ENCODE results near the gene ABAT. TPM values are rescaled to one million over a fixed set of nuclear protein-coding genes. Genes with fewer than 3 reads are reported as not detected.

Gene ABAT
- total RNA-seq, 1 donor from 2014 or later: 2.6 TPM

- FAIRE-seq: no peak
- no peaks in the 10 kb centered on the region for H3K27me3 ChIP-seq (ENCODE audit: control insufficient read depth, insufficient read depth, low read length)
- no peak for TF ChIP-seq CTCF (IDR thresholded peaks at IDR 0.05; ENCODE audit: insufficient read depth, low read length, severe bottlenecking)
Observed at GRCh38 chr16:8826278-8826879, 152.0 kb downstream of the ABAT start.

GRCh38 chr16:8828541-8829165 is 154.2 kb downstream of the ABAT start:
- TF ChIP-seq CTCF (IDR thresholded peaks at IDR 0.05; ENCODE audit: insufficient read depth, low read length, severe bottlenecking): no peak
- peak; percentile 88 for DNase-seq (ENCODE audit: low read depth)
- Histone ChIP-seq H3K36me3 (ENCODE audit: control insufficient read depth, insufficient read depth, low read length) (peaks cover 13% of the 10 kb centered on the region), H3K27me3 (ENCODE audit: control insufficient read depth, insufficient read depth, low read length) (no peaks in the 10 kb centered on the region), H3K4me3 (ENCODE audit: low read depth, low read length) (no peak overlapping the region)
- FAIRE-seq: no peak

More at GRCh38 chr16:8826278-8826879, 152.0 kb downstream of the ABAT start:
- no peak for DNase-seq (ENCODE audit: low read depth)
- peaks cover 9% of the 10 kb centered on the region for H3K36me3 ChIP-seq (ENCODE audit: control insufficient read depth, insufficient read depth, low read length)
- no peak overlapping the region for H3K4me3 ChIP-seq (ENCODE audit: low read depth, low read length)

- DNase-seq (ENCODE audit: low read depth) (no peak), FAIRE-seq (no peak)
Observed at GRCh38 chr16:8831450-8831849, 157.0 kb downstream of the ABAT start.

GRCh38 chr16:8831871-8832716 is 157.7 kb downstream of the ABAT start:
- Histone ChIP-seq H3K4me3 (ENCODE audit: low read depth, low read length) (no peak overlapping the region), H3K36me3 (ENCODE audit: control insufficient read depth, insufficient read depth, low read length) (peaks cover 13% of the 10 kb centered on the region), H3K27me3 (ENCODE audit: control insufficient read depth, insufficient read depth, low read length) (no peaks in the 10 kb centered on the region)
- DNase-seq (ENCODE audit: low read depth) (no peak), FAIRE-seq (no peak)
- TF ChIP-seq CTCF (IDR thresholded peaks at IDR 0.05; ENCODE audit: insufficient read depth, low read length, severe bottlenecking): no peak

More at GRCh38 chr16:8831450-8831849, 157.0 kb downstream of the ABAT start:
- Histone ChIP-seq H3K27me3 (ENCODE audit: control insufficient read depth, insufficient read depth, low read length) (no peaks in the 10 kb centered on the region), H3K36me3 (ENCODE audit: control insufficient read depth, insufficient read depth, low read length) (peaks cover 13% of the 10 kb centered on the region), H3K4me3 (ENCODE audit: low read depth, low read length) (no peak overlapping the region)
- TF ChIP-seq CTCF (IDR thresholded peaks at IDR 0.05; ENCODE audit: insufficient read depth, low read length, severe bottlenecking): no peak

- DNase-seq (ENCODE audit: low read depth) (no peak), FAIRE-seq (no peak)
- no peaks in the 10 kb centered on the region for H3K27me3 ChIP-seq (ENCODE audit: control insufficient read depth, insufficient read depth, low read length)
- TF ChIP-seq CTCF (IDR thresholded peaks at IDR 0.05; ENCODE audit: insufficient read depth, low read length, severe bottlenecking): no peak
- peaks cover 13% of the 10 kb centered on the region for H3K36me3 ChIP-seq (ENCODE audit: control insufficient read depth, insufficient read depth, low read length)
- no peak overlapping the region for H3K4me3 ChIP-seq (ENCODE audit: low read depth, low read length)
Observed at GRCh38 chr16:8832717-8833105, 158.3 kb downstream of the ABAT start.

Other genes with a start within 250 kb of the ABAT start
- not detected in 2 replicates for gene TMEM114, start 84.1 kb upstream of the ABAT start, total RNA-seq
- gene METTL22, start 52.9 kb upstream of the ABAT start, total RNA-seq: 14.5 and 21.0 TPM in 2 replicates
- gene TMEM186, start 123.0 kb downstream of the ABAT start, total RNA-seq: 10.4 and 15.5 TPM in 2 replicates
- gene PMM2, start 123.2 kb downstream of the ABAT start, total RNA-seq: 20.5 and 25.5 TPM in 2 replicates
- gene CARHSP1, start 194.4 kb downstream of the ABAT start, total RNA-seq: 63.7 and 96.3 TPM in 2 replicates
- gene LITAFD, start 207.7 kb downstream of the ABAT start, total RNA-seq: not detected in 2 replicates

Measured in bronchial epithelial cell (primary cell).